SH-SY5Y (cell line): ENCODE results near the gene RASL10B.

Source experiments
- GATA2 ChIP-seq: IDR thresholded peaks from 2 replicates; pipeline ENCODE4 v1.6.1; 2011; ENCODE audit warnings: mild to moderate bottlenecking, low read depth, low read length
- GATA3 ChIP-seq: IDR thresholded peaks from 2 replicates; pipeline ENCODE4 v1.6.1; 2011; ENCODE audit warnings: low read depth, mild to moderate bottlenecking, low read length, moderate library complexity

Gene RASL10B

GRCh38 chr17:35731917-35732805, 722 bp downstream of the RASL10B start:
- TF ChIP-seq GATA2 (no peak), GATA3 (no peak)

DNA sequence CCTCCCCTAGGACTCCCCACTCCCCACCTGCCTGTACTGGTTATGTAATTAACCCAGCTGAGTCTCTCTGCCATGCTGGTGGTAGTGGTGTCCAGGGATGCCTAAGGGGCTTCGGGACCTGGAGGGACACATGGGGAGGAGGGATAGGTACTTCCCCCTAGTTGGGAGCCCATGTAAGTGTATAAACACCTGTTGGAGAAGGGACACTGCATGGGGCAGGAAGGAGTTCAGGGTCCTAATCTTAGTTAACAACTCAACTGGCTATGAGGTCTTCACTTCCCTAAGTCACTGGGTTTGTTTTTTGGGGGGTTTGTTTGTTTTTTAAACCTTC, 1.3 kb downstream of the RASL10B start:
- TF ChIP-seq GATA2 (no peak), GATA3 (no peak)

GRCh38 chr17:35733366-35733765, 1.9 kb downstream of the RASL10B start:
- no peak for TF ChIP-seq GATA3
- TF ChIP-seq GATA2, result no peak

- TF ChIP-seq GATA3 (no peak), GATA2 (no peak)
Measured at GRCh38 chr17:35734396-35734795, 3.0 kb downstream of the RASL10B start.

DNA sequence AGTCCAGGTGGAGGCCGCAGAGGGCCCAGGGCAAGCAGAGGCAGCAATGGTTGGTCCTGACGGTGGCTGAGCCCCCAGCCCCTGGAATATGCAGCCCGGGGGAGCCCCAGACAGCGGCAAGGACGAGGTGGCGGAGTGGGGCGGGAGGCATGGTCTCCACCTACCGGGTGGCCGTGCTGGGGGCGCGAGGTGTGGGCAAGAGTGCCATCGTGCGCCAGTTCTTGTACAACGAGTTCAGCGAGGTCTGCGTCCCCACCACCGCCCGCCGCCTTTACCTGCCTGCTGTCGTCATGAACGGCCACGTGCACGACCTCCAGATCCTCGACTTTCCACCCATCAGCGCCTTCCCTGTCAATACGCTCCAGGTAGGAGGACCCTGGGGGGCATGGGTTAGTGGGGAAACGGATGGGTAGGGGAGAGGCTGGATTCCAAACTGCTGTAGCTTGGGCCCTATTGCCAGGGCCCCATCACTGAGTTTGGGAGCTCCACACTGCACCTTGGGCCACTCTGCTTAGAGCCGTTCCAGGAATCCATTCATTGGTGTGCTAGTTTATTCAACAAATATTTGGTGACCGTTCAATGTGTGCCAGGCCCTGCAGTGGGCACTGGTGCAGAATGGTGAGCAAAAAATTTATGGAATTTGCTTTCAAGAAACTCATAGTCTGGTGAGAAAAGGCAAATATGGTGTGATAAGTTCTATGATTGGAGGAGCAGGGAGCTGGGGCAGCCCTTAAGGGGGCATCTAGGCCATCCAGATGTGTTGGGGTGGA, 3.8 kb downstream of the RASL10B start:
- TF ChIP-seq GATA2 (no peak), GATA3 (no peak)

DNA sequence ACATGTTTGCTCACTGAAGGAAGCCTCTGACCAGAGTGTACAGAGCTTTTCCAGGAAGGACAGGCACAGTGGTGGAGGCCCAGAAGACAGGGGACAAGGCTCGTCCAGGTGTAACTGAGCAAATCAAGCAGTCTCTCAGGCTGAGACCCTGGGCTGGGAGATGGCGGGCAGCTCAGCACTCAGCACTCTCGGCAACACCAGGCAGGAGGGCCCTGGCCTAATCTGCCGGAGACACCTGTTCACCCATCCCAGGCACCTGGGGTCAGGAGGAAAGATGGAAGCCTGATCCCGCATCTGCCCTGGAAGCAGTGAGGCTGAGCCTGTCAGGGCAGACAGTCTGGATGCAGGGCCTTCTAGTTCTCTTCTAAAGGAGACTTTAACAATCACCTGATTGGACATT, 4.8 kb downstream of the RASL10B start:
- TF ChIP-seq GATA3 (no peak), GATA2 (no peak)

DNA sequence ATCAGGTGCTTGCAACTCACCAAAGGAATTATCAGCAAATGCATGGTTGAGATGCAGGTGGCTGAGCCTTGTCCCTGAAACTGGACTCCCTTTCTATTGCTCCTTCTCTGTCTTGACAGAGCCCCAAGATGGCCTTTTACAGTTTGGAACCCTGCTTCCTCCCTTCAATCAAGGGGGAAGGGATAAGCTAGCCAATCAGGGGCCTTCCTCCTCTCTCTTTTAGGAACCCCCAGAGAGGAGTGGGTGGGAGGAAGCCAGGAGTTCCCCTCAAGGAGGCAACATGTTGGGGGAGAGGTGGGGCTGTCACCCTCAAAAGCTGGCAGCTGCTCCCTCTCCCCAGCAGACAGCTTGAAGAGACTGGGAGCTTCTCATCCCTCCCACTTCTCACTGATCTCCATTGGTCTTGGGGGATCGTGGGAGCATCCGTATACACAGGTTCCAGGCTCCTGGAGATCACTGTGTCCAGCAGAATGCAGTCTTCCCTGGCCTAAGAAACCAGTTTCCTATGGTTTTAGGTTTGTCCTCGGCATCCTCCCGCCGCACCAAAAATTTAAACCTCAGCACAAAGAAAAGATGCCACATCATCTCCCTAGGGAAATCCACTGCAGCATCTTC, 7.2 kb downstream of the RASL10B start:
- TF ChIP-seq GATA3 (no peak), GATA2 (no peak)

DNA sequence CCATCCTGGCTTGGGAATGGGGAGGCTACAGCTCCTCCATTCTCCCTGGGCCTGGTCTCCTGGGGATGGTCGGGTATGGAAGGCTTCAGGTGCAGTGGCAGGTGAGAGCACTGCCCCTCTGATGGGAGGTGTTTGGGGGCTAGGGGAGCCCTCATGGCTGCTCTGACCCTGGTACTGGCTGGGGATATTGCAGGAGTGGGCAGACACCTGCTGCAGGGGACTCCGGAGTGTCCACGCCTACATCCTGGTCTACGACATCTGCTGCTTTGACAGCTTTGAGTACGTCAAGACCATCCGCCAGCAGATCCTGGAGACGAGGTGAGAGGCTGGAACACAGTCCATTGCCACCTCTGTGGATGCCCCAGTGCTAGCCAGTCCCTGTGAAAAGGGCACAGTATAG, 8.8 kb downstream of the RASL10B start:
- no peak for TF ChIP-seq GATA3
- TF ChIP-seq GATA2, result no peak

- TF ChIP-seq GATA2 (no peak), GATA3 (no peak)
Measured at GRCh38 chr17:35740997-35741931, 9.8 kb downstream of the RASL10B start.

DNA sequence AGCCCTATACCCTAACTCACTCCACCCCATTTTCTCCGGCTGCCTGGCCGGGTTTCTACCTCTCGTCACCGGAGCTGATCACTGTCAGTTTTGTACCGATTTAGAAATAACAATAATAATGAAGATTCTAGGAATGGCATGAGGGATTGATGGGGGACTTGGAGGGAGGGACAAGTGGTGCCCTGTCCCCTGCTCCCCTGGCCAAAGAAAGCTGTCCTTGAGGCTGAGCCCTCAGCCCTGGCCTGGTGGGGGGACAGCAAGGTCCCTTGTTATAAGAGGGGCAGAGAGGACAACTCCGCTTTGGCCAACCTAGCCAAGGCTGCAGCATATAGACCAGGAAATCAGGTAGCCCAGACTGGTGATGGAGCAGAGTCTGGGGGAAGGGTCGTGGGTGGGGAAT, 11.1 kb downstream of the RASL10B start:
- TF ChIP-seq GATA2 (no peak), GATA3 (no peak)

GRCh38 chr17:35742896-35743477, 11.5 kb downstream of the RASL10B start:
- TF ChIP-seq GATA3 (no peak), GATA2 (no peak)

- TF ChIP-seq GATA3 (no peak), GATA2 (no peak)
Measured at GRCh38 chr17:35743626-35744328, 12.3 kb downstream of the RASL10B start.

- no peak for TF ChIP-seq GATA2
- no peak for TF ChIP-seq GATA3
Measured at GRCh38 chr17:35744830-35745229, 13.4 kb downstream of the RASL10B start.
